HG02884 (cell line): ENCODE measurements around the gene RAB27A.
"Not testable (repeated sequence)": the region's sequence is repeated elsewhere in the genome, so short reads cannot be mapped to it uniquely, and the experiment has no call there.

Experiments
- ATAC-seq: cut with Tn5 transposase; IDR thresholded peaks from one replicate; pipeline ENCODE4 v1.9.1; 2021; ENCODE audit warnings: mild to moderate bottlenecking, moderate library complexity; ENCODE audit not compliant: unreplicated experiment

Gene RAB27A

GRCh38 chr15:55282284-55282833 lies 7.3 kb downstream of the RAB27A start:
- ATAC-seq: no peak

DNA sequence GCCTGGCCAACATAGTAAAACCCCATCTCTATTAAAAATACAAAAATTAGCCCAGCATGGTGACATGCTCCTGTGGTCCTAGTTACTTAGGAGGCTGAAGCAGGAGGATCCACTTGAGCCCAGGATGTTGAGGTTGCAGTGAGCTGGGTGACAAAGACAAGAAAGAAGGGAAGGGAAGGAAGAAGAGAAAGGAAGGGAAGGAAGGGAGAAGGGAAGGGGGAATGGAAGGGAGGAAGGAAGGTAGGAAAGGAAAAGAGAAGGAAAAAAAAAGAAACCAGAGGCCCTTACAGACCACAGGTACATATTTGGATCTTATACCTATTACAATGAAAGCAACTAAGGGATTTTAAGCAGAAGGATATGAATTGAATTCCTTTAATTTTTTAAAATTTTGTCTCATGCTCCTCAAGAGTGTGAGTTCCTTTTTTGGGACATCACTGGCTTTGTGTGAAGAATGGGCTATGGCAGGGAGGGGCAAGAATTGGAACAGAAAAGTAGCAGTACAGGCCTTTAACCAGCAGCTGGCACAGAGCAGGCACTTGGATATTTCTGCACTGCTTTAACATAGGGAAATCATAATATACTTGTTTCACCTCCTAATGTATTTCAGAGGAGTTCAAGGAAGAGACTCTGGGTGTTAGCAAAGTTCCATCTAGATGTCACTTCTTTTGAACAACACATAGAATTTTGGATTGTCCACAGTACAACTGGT lies 7.9 kb downstream of the RAB27A start:
- no peak for ATAC-seq

DNA sequence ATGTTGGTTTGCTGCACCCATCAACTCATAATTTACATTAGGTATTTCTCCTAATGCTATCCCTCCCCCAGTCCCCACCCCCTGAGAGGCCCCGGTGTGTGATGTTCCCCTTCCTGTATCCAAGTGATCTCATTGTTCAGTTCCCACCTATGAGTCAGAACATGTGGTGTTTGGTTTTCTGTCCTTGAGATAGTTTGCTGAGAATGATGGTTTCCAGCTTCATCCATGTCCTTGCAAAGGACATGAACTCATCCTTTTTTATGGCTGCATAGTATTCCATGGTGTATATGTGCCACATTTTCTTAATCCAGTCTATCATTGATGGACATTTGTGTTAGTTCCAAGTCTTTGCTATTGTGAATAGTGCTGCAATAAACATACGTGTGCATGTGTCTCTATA lies 9.0 kb downstream of the RAB27A start:
- ATAC-seq: not testable (repeated sequence)

DNA sequence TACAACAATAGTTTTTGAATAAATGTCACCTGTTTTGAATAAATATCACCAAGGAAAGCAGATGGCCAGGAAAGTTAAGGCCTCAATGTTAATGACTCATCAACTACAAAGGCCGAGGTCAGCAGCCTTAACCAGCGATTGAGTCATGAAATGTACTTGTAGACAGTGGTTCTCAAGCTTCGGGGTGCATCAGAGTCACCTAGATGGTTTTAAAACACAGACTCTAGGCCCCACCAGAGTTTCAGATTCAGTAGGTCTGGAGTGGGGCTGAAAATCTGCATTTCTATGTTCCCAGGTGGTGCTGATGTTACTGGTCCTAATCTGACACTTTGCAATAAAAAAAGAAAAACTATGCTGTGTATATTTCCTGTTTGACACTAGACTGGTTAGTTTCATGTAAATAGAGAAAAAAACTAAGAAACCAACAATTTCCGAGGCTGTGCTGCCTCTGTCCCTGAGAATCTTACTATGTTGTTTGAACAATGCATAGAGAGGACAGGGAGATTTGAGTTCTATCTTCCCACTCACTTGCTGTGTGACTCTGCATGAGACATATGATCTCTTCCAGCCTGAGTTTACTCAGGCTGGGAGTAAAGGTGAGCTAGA lies 9.8 kb downstream of the RAB27A start:
- peak; percentile 71 for ATAC-seq

- no peak for ATAC-seq
Observed at GRCh38 chr15:55279100-55279745, 10.4 kb downstream of the RAB27A start.

DNA sequence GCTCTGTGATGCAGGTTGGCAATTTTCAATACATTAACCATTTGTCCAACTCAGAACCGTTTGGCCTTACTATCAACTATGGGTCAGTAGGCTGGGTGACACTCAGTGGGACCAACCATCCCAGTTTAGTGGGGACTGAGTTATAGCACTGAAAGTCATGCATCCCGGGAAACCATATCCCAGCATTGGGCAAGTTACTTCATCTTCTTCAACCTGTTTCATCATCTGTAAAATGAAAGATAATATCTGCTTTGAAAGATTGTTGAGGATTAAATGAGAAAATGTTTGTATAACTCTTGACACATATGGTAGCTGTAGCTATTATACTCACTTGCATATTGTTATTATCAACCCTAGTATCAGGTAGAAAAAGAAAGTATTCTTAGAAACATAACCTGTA lies 11.9 kb downstream of the RAB27A start:
- ATAC-seq: no peak

GRCh38 chr15:55277116-55277564 lies 12.5 kb downstream of the RAB27A start:
- peak; percentile 50 for ATAC-seq

- ATAC-seq: no peak
Observed at GRCh38 chr15:55276324-55276723, 13.3 kb downstream of the RAB27A start.

DNA sequence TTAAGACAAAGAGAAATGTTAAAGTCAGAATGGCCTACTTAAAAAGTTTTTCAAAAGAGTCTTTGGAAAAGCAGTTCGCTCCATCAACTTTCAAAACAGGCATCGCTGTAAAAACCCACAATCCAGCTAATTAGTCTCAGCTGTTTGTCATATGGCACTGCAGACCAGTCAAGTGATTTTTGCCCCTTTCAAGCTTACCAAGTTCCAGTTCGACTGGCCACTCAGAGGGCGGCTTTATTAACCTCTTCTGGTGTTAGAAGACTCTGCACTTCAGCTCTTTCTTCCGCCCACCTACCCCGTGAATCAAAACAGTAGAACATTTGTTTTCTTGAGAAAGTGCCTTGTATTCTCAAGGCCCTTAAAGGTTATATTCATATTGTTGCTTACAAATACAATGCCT lies 19.3 kb downstream of the RAB27A start:
- ATAC-seq: no peak

DNA sequence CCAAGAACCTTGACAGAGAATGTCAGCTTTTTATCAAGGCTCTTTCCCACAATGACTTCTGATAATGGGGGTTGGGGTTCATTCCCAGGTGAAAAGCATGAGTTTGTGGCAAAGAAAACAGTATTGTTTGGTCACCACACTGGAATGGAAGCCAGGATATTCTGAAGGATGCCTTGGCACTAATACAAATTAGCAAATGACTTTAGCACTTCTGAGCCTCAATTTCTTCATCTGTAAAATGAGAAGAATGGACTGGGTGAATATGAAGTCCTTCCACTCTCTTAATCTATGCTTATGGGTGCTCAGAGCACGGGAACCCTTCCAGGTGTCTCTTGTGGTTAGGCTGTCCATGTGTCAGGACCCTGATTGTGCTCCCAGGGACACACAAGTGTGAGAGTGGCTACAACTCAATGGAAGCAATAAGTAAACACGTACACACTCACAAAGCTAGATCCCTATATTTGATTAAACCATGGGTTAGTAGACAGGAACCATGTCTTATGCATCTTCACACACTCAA lies 21.4 kb downstream of the RAB27A start:
- ATAC-seq: no peak

- ATAC-seq: peak; percentile 93
Observed at GRCh38 chr15:55267401-55268175, 22.0 kb downstream of the RAB27A start.

GRCh38 chr15:55266547-55266946 lies 23.1 kb downstream of the RAB27A start:
- no peak for ATAC-seq

DNA sequence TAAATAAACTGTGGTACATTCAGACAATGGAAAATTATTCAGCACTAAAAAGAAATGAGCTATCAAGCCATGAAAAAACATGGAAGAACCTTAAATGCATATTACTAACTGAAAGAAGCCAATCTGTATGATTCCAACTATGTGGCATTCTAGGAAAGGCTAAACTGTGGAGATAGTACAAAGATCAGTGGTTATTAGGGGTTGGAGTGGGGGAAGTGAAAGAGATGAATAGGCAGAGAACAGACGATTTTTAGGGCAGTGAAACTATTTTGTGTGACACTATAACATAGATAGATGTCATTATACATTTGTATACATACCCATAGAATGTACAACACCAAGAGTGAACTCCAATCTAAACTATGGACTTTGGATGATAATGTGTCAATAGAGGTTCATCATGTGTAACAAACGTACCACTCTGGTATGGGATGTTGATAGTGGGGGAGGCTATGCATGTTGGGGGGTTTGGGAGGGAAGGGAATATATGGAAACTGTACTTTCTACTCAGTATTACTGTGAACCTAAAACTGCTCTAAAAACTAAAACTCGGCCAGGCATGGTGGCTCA lies 29.0 kb downstream of the RAB27A start:
- ATAC-seq: no peak

DNA sequence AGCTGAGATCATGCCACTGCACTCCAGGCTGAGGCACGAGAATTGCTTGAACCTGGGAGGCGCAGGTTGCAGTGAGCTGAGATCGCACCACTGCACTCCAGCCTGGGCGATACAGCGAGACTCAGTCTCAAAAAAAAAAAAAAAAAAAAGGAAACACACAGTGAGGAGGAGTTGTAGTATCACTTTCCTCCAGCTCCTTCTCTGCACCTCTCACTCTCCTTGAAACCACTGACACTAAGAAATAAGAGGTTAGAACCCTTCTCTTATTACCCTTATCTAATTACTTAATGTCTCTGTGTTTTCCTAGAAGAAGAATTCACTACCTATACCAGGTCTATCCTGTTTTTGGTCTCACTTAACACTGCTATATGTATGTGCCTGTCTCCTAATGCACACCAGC lies 31.7 kb downstream of the RAB27A start:
- peak; percentile 43 for ATAC-seq

- ATAC-seq: no peak
Observed at GRCh38 chr15:55257012-55257670, 32.5 kb downstream of the RAB27A start.

- ATAC-seq: no peak
Observed at GRCh38 chr15:55256281-55257011, 33.2 kb downstream of the RAB27A start.

DNA sequence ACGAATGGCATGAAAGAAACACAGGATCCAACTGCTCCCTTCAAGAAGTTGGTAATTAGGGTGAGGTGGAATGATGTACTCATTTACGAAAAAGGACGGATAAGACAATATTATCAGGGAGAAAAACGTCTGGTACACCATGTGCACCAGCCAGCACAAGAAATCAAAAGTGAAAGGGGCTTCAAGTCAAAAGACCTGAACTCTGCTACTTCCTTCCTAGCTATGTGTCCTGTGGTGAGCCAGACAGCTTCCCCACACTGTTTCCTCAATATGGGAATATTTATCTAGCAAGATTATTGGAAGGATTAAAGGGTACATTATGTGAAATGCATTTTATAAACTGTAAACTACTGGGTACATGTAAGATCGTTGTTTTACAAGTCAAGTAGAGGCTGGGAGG lies 33.9 kb downstream of the RAB27A start:
- ATAC-seq: no peak

- peak; percentile 64 for ATAC-seq
Observed at GRCh38 chr15:55254916-55255679, 34.5 kb downstream of the RAB27A start.

GRCh38 chr15:55253580-55253979 lies 36.0 kb downstream of the RAB27A start:
- ATAC-seq: no peak
